K562 (cell line): ENCODE results near the gene CD109. TPM values are rescaled to one million over a fixed set of nuclear protein-coding genes. Genes with fewer than 3 reads are reported as not detected.

Source experiments
- ARNT ChIP-seq, 2 experiments: fragments of 450-650 bp; IDR thresholded peaks; 2 replicates each; pipeline ENCODE4 v1.6.1; 2016; ENCODE audit warnings: mild to moderate bottlenecking in 1 of 2
- BCOR ChIP-seq: fragments of 450-650 bp; IDR thresholded peaks from 2 replicates; pipeline ENCODE4 v1.6.1; 2016
- HDAC3 ChIP-seq: fragments of 450-650 bp; IDR thresholded peaks from 2 replicates; pipeline ENCODE4 v1.6.1; 2018; ENCODE audit warnings: borderline replicate concordance, mild to moderate bottlenecking, moderate library complexity; ENCODE audit not compliant: partially characterized antibody
- HNRNPL ChIP-seq: fragments of 200-400 bp; formaldehyde crosslinking; IDR thresholded peaks from 2 replicates; pipeline ENCODE4 v1.6.1; 2017; ENCODE audit warnings: low read depth, mild to moderate bottlenecking, low read length
- HSF4 ChIP-seq: fragments of 250-450 bp; sonication (Bioruptor Pico); IDR thresholded peaks from 2 replicates; pipeline ENCODE4 v2.1.2; 2022; ENCODE audit warnings: mild to moderate bottlenecking, moderate library complexity, borderline replicate concordance
- IRF2 ChIP-seq: sonication (generic); formaldehyde crosslinking; IDR thresholded peaks from 2 replicates; pipeline ENCODE4 v1.8.1; 2022; ENCODE audit warnings: mild to moderate bottlenecking, missing genetic modification reagents
- JUN ChIP-seq, 2 experiments: sonication (generic) in 1 of 2; formaldehyde crosslinking in 1 of 2; IDR thresholded peaks; 2 replicates each; pipeline versions ENCODE4 v1.6.1 to v1.8.0; 2012 to 2022; ENCODE audit warnings: borderline replicate concordance in 2 of 2, mild to moderate bottlenecking in 2 of 2, improper control_type of control experiment in 1 of 2, low read depth in 1 of 2, low read length in 1 of 2, missing genetic modification reagents in 1 of 2
- NRF1 ChIP-seq, 2 experiments: fragments of 450-650 bp; IDR thresholded peaks in 1 of 2; conservative IDR thresholded peaks in 1 of 2; 2 replicates each; pipeline ENCODE4 v1.6.1; 2014; ENCODE audit warnings: mild to moderate bottlenecking in 2 of 2
- POLR2H ChIP-seq: IDR thresholded peaks from 2 replicates; pipeline ENCODE4 v1.6.1; 2016; ENCODE audit warnings: missing genetic modification characterization, low read depth, mild to moderate bottlenecking, control low read depth, missing compliant biosample characterization, moderate library complexity
- RBM39 ChIP-seq: fragments of 200-400 bp; formaldehyde crosslinking; optimal IDR thresholded peaks from 2 replicates; pipeline ENCODE3; 2018; ENCODE audit warnings: low read depth, low read length
- THRAP3 ChIP-seq: fragments of 450-650 bp; IDR thresholded peaks from 2 replicates; pipeline ENCODE4 v1.6.1; 2016; ENCODE audit warnings: mild to moderate bottlenecking, inconsistent platforms, borderline replicate concordance
- YY1 ChIP-seq, 3 experiments: IDR thresholded peaks; 2 replicates each; pipeline ENCODE4 v1.6.1; 2011; ENCODE audit warnings: low read length in 2 of 3, mild to moderate bottlenecking in 2 of 3, moderate library complexity in 2 of 3, borderline replicate concordance in 1 of 3, control low read depth in 1 of 3, low read depth in 1 of 3; ENCODE audit not compliant: insufficient read depth in 3 of 3, insufficient replicate concordance in 2 of 3, control insufficient read depth in 1 of 3, insufficient read length in 1 of 3; ENCODE audit errors: extremely low read depth in 1 of 3
- ZNF143 ChIP-seq: sonication (generic); formaldehyde crosslinking; IDR thresholded peaks from 2 replicates; pipeline ENCODE4 v1.9.0; 2022; ENCODE audit warnings: mild to moderate bottlenecking, missing genetic modification reagents
- polyA plus RNA-seq, 8 experiments: library from polyadenylated mRNA; depleted of rRNA in 4 of 8; stranded (reverse) in 5 of 8; unstranded in 3 of 8; fragments of >200 nt; fragmentation: Nextera tagmentation in 2 of 8; fragmentation: Illumina TruSeq in 1 of 8; extraction: Ambion mirVana in 2 of 8; extraction: Trizol in 1 of 8; gene quantifications; 2 replicates each; pipeline versions ENCODE4 v1.2.1 to v1.2.3, GENCODE V29; 2011 to 2014; ENCODE audit warnings: inconsistent platforms in 1 of 8, missing spikeins in 1 of 8
- total RNA-seq, 7 experiments: library from RNA; depleted of rRNA in 6 of 7; stranded (reverse); fragments of >200 nt in 6 of 7; fragmentation: Illumina TruSeq in 2 of 7; extraction: Trizol in 2 of 7; gene quantifications; 2 replicates each; pipeline versions ENCODE4 v1.2.1 to v1.2.3, GENCODE V29; 2011 to 2021; ENCODE audit warnings: low replicate concordance in 1 of 7
- TF ChIP-seq, protein P1 (sequence below): fragments of 250-450 bp; sonication (Bioruptor Pico); IDR thresholded peaks from 2 replicates; pipeline ENCODE4 v1.4.0; 2020; ENCODE audit warnings: mild to moderate bottlenecking
- TF ChIP-seq, protein P2 (sequence below), 2 experiments: fragments of 450-650 bp in 1 of 2; sonication (generic) in 1 of 2; formaldehyde crosslinking; conservative IDR thresholded peaks; 2 replicates each; pipeline versions ENCODE4 v1.4.0 to v1.8.1; 2020 to 2022; ENCODE audit warnings: mild to moderate bottlenecking in 1 of 2, missing genetic modification reagents in 1 of 2
- TF ChIP-seq, protein P3 (sequence below): sonication (generic); formaldehyde crosslinking; IDR thresholded peaks from 2 replicates; pipeline ENCODE4 v1.8.1; 2023; ENCODE audit warnings: mild to moderate bottlenecking, missing genetic modification reagents, moderate library complexity
- TF ChIP-seq, protein P4 (sequence below): sonication (generic); formaldehyde crosslinking; IDR thresholded peaks from 2 replicates; pipeline ENCODE4 v1.8.1; 2023; ENCODE audit warnings: mild to moderate bottlenecking, missing genetic modification reagents

The CD109 gene
- total and polyA plus RNA-seq, 9 of the 15 experiments (the other 6 are each of a cell fraction or from before 2014, with no cell fraction given): under 0.01 to 0.22 (median 0.11) TPM

DNA sequence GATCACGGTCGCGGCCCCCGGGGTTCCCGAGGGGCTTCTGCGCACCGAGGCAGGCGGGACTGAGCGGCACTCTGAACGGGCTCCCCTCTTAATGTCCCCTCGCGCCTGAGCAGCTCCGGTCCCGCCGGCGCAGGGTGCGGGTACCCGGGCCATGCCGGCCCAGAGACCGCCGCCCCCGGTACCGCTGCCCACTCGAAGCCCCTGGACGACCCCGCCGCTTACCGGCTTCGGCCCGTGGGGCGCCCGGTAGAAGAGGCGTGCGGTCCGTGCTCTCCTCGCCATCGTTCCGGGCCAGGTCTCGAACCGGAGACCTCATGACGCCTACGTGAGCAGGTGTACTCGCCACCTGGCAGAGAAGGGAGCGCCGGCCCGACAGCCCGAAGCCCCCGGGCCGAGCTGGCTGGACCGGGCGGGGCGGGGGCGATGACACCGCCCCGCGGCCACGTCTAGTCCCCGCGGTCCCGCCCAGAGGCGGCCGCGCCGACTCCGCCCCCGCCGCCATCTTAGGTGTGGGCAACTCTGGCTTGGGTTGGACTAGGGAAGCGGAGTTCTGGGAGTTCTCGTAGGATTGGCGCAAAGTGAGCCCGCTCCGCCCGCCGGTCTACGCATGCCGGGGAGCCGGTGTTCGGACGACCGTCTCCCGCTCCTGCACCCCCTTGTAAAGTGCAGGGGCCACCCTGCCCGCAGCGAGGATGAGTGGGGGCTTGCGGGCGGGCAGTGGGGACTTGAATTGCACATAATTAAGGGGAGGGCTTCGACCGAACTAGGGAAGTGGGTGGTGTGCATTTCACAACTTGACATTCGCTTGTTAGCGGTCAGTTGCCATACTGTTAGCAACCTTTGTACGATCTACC is 42.2 kb upstream of the CD109 start, which contains the start of gene SLC17A5 (continued):
- TF ChIP-seq POLR2H (peak; percentile 31; the same call in 1 of the 2 replicates), HDAC3 (no peak), ARNT (IDR thresholded peaks at IDR 0.05) (peak in 1 of 2 experiments; percentile 50; a peak in 1 of 4 replicates), BCOR (0 out of 2 replicates have a peak, but pooled peaks have one; percentile 40), NRF1 (conservative IDR thresholded peaks at IDR 0.05 in 1 of 2, IDR thresholded peaks at IDR 0.05 in 1 of 2) (peak; percentile 83 to 86), HNRNPL (0 out of 2 replicates have a peak, but pooled peaks have one; percentile 47), ZNF143 (CRISPR knock-in tag) (peak; percentile 71), IRF2 (CRISPR knock-in tag) (no peak), HSF4 (CRISPR knock-in tag) (no peak), RBM39 (no peak), JUN (IDR thresholded peaks at IDR 0.05; ENCODE audit: borderline replicate concordance, low read depth, low read length) (0 out of 2 replicates have a peak, but pooled peaks have one; percentile 44), JUN (CRISPR knock-in tag; IDR thresholded peaks at IDR 0.05; ENCODE audit: borderline replicate concordance) (peak; percentile 51; the same call in 1 of the 2 replicates), YY1 (IDR thresholded peaks at IDR 0.05; ENCODE audit: borderline replicate concordance in 1 of 3, control insufficient read depth in 1 of 3, extremely low read depth in 1 of 3, insufficient read depth in 3 of 3, insufficient read length in 1 of 3, insufficient replicate concordance in 2 of 3, low read depth in 1 of 3, low read length in 2 of 3) (peak; percentile 96 to 99 (median 99)), THRAP3 (no peak)
- TF ChIP-seq, protein P1, sequence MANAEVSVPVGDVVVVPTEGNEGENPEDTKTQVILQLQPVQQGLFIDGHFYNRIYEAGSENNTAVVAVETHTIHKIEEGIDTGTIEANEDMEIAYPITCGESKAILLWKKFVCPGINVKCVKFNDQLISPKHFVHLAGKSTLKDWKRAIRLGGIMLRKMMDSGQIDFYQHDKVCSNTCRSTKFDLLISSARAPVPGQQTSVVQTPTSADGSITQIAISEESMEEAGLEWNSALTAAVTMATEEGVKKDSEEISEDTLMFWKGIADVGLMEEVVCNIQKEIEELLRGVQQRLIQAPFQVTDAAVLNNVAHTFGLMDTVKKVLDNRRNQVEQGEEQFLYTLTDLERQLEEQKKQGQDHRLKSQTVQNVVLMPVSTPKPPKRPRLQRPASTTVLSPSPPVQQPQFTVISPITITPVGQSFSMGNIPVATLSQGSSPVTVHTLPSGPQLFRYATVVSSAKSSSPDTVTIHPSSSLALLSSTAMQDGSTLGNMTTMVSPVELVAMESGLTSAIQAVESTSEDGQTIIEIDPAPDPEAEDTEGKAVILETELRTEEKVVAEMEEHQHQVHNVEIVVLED (CRISPR knock-in tag): peak; percentile 56
- TF ChIP-seq, protein P2, sequence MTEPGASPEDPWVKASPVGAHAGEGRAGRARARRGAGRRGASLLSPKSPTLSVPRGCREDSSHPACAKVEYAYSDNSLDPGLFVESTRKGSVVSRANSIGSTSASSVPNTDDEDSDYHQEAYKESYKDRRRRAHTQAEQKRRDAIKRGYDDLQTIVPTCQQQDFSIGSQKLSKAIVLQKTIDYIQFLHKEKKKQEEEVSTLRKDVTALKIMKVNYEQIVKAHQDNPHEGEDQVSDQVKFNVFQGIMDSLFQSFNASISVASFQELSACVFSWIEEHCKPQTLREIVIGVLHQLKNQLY (CRISPR knock-in tag; conservative IDR thresholded peaks at IDR 0.05): no peak
- TF ChIP-seq, protein P3, sequence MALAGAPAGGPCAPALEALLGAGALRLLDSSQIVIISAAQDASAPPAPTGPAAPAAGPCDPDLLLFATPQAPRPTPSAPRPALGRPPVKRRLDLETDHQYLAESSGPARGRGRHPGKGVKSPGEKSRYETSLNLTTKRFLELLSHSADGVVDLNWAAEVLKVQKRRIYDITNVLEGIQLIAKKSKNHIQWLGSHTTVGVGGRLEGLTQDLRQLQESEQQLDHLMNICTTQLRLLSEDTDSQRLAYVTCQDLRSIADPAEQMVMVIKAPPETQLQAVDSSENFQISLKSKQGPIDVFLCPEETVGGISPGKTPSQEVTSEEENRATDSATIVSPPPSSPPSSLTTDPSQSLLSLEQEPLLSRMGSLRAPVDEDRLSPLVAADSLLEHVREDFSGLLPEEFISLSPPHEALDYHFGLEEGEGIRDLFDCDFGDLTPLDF (CRISPR knock-in tag): peak; percentile 64; the same call in 1 of the 2 replicates
- TF ChIP-seq, protein P4, sequence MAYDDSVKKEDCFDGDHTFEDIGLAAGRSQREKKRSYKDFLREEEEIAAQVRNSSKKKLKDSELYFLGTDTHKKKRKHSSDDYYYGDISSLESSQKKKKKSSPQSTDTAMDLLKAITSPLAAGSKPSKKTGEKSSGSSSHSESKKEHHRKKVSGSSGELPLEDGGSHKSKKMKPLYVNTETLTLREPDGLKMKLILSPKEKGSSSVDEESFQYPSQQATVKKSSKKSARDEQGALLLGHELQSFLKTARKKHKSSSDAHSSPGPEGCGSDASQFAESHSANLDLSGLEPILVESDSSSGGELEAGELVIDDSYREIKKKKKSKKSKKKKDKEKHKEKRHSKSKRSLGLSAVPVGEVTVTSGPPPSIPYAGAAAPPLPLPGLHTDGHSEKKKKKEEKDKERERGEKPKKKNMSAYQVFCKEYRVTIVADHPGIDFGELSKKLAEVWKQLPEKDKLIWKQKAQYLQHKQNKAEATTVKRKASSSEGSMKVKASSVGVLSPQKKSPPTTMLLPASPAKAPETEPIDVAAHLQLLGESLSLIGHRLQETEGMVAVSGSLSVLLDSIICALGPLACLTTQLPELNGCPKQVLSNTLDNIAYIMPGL (CRISPR knock-in tag): peak; percentile 82; the same call in 1 of the 2 replicates
